Measurements from ENCODE around the gene CYSTM1.

DNA sequence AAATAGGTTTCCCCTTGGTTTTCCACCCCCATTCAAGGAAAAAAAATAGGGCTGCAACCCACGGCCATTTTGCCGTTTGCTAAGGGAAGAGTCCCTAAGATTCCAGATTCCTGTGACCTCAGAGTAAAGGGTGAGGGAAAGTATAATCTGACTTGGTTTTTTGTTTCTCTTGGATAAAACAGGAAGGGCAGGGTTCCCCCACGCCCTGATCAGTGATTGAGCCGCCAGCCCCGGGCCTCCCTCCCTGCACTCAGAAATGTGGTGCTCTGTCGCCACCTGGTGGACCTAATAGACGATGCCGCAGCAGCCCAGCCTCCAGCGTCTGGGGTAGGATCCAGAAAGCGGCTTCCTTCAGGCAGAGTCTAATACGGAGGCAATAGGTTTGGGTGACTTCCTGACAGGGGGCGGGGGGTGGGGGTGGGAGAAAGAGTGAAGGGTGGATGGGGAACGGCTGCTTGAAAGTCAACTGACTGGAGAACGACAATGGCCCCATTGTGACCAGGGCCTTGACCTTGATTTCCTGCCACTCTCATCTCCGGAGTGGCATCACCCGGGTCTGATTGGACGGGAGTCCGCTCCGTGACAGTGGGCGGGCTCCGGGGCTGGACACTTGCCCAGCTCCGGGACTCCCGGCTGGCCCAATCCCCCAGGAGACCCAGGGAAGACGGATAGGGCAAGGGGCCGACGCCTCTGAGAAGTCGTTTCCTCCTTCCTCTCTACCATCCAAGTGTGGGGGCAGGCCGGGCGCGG lies 17.8 kb upstream of the CYSTM1 start:
- TF ChIP-seq TCF7L2 (IDR thresholded peaks at IDR 0.05; ENCODE audit: borderline replicate concordance, low read depth, low read length) (no peak), ZNF658 (tag by site-specific recombination; IDR thresholded peaks at IDR 0.05) (no peak), RBAK (tag by site-specific recombination; IDR thresholded peaks at IDR 0.05) (no peak), ZNF426 (tag by site-specific recombination; IDR thresholded peaks at IDR 0.05) (no peak), YY1 (tag by site-specific recombination; IDR thresholded peaks at IDR 0.05) (no peak), ZNF654 (tag by site-specific recombination; IDR thresholded peaks at IDR 0.05; ENCODE audit: low read depth) (peak; percentile 92)
- TF ChIP-seq, protein P1, sequence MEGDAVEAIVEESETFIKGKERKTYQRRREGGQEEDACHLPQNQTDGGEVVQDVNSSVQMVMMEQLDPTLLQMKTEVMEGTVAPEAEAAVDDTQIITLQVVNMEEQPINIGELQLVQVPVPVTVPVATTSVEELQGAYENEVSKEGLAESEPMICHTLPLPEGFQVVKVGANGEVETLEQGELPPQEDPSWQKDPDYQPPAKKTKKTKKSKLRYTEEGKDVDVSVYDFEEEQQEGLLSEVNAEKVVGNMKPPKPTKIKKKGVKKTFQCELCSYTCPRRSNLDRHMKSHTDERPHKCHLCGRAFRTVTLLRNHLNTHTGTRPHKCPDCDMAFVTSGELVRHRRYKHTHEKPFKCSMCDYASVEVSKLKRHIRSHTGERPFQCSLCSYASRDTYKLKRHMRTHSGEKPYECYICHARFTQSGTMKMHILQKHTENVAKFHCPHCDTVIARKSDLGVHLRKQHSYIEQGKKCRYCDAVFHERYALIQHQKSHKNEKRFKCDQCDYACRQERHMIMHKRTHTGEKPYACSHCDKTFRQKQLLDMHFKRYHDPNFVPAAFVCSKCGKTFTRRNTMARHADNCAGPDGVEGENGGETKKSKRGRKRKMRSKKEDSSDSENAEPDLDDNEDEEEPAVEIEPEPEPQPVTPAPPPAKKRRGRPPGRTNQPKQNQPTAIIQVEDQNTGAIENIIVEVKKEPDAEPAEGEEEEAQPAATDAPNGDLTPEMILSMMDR (tag by site-specific recombination; IDR thresholded peaks at IDR 0.05): peak; percentile 78
- TF ChIP-seq, protein P2, sequence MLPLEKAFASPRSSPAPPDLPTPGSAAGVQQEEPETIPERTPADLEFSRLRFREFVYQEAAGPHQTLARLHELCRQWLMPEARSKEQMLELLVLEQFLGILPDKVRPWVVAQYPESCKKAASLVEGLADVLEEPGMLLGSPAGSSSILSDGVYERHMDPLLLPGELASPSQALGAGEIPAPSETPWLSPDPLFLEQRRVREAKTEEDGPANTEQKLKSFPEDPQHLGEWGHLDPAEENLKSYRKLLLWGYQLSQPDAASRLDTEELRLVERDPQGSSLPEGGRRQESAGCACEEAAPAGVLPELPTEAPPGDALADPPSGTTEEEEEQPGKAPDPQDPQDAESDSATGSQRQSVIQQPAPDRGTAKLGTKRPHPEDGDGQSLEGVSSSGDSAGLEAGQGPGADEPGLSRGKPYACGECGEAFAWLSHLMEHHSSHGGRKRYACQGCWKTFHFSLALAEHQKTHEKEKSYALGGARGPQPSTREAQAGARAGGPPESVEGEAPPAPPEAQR (tag by site-specific recombination; IDR thresholded peaks at IDR 0.05): no peak
- TF ChIP-seq, protein P3, sequence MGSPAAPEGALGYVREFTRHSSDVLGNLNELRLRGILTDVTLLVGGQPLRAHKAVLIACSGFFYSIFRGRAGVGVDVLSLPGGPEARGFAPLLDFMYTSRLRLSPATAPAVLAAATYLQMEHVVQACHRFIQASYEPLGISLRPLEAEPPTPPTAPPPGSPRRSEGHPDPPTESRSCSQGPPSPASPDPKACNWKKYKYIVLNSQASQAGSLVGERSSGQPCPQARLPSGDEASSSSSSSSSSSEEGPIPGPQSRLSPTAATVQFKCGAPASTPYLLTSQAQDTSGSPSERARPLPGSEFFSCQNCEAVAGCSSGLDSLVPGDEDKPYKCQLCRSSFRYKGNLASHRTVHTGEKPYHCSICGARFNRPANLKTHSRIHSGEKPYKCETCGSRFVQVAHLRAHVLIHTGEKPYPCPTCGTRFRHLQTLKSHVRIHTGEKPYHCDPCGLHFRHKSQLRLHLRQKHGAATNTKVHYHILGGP (tag by site-specific recombination; IDR thresholded peaks at IDR 0.05): no peak
